ENCODE results near the gene EIF3A.

Gene EIF3A

GRCh38 chr10:119119400-119119799 lies 38.8 kb upstream of the EIF3A start:
- no peak for DNase-seq
- Mint-ChIP-seq H3K27ac (no peak overlapping the region), H3K4me1 (no peaks in the 10 kb centered on the region), H3K4me3 (no peak overlapping the region), H3K27me3 (ENCODE audit: low read depth, poor library complexity) (peaks cover 3% of the 10 kb centered on the region), H3K36me3 (ENCODE audit: low read depth) (peaks cover 75% of the 10 kb centered on the region), H3K9me3 (no peaks in the 10 kb centered on the region)
- TF ChIP-seq CTCF (IDR thresholded peaks at IDR 0.05): no peak

GRCh38 chr10:119118231-119118630 lies 37.6 kb upstream of the EIF3A start:
- no peak for DNase-seq
- TF ChIP-seq CTCF (IDR thresholded peaks at IDR 0.05): no peak
- Mint-ChIP-seq H3K4me3 (no peak overlapping the region), H3K27ac (no peak overlapping the region), H3K9me3 (no peaks in the 10 kb centered on the region), H3K27me3 (ENCODE audit: low read depth, poor library complexity) (peaks cover 3% of the 10 kb centered on the region), H3K36me3 (ENCODE audit: low read depth) (peaks cover 83% of the 10 kb centered on the region), H3K4me1 (no peaks in the 10 kb centered on the region)

- Mint-ChIP-seq H3K27ac (no peak overlapping the region), H3K9me3 (no peaks in the 10 kb centered on the region), H3K27me3 (ENCODE audit: low read depth, poor library complexity) (peaks cover under 1% of the 10 kb centered on the region), H3K4me3 (no peak overlapping the region), H3K36me3 (ENCODE audit: low read depth) (peaks cover 78% of the 10 kb centered on the region), H3K4me1 (no peaks in the 10 kb centered on the region)
- DNase-seq: no peak
- TF ChIP-seq CTCF (IDR thresholded peaks at IDR 0.05): no peak
Observed at GRCh38 chr10:119116326-119116951, 35.8 kb upstream of the EIF3A start.

GRCh38 chr10:119115926-119116325 lies 35.3 kb upstream of the EIF3A start:
- no peak for TF ChIP-seq CTCF (IDR thresholded peaks at IDR 0.05)
- DNase-seq: no peak
- no peaks in the 10 kb centered on the region for H3K9me3 Mint-ChIP-seq
- peaks cover 77% of the 10 kb centered on the region for H3K36me3 Mint-ChIP-seq (ENCODE audit: low read depth)
- no peaks in the 10 kb centered on the region for H3K27me3 Mint-ChIP-seq (ENCODE audit: low read depth, poor library complexity)
- no peak overlapping the region for H3K27ac Mint-ChIP-seq
- no peak overlapping the region for H3K4me3 Mint-ChIP-seq
- no peaks in the 10 kb centered on the region for H3K4me1 Mint-ChIP-seq

GRCh38 chr10:119113751-119114732 lies 33.4 kb upstream of the EIF3A start:
- Mint-ChIP-seq H3K27ac (peak overlapping the region; percentile 93), H3K4me3 (no peak overlapping the region)
- no peak for DNase-seq

More at GRCh38 chr10:119113751-119114732, 33.4 kb upstream of the EIF3A start:
- no peaks in the 10 kb centered on the region for H3K4me1 Mint-ChIP-seq
- H3K36me3 Mint-ChIP-seq (ENCODE audit: low read depth): peaks cover 70% of the 10 kb centered on the region
- H3K9me3 Mint-ChIP-seq: no peaks in the 10 kb centered on the region
- TF ChIP-seq CTCF (IDR thresholded peaks at IDR 0.05): no peak
- H3K27me3 Mint-ChIP-seq (ENCODE audit: low read depth, poor library complexity): no peaks in the 10 kb centered on the region
